ENCODE data around the gene KLF13. TPM values are rescaled to one million over a fixed set of nuclear protein-coding genes. Genes with fewer than 3 reads are reported as not detected.

The KLF13 gene
- total RNA-seq, 1 donor: 66.2 TPM

- DNase-seq (ENCODE audit: low read depth in 2 of 3, low spot score in 2 of 3): no peak
Observed at GRCh38 chr15:31314380-31314779, 12.3 kb upstream of the KLF13 start.

- no peak for DNase-seq (ENCODE audit: low read depth in 2 of 3, low spot score in 2 of 3)
Observed at GRCh38 chr15:31316135-31316795, 10.4 kb upstream of the KLF13 start.

GRCh38 chr15:31317017-31317416, 9.6 kb upstream of the KLF13 start:
- DNase-seq (ENCODE audit: low read depth in 2 of 3, low spot score in 2 of 3): no peak

GRCh38 chr15:31317421-31318327, 9.0 kb upstream of the KLF13 start:
- no peak for DNase-seq (ENCODE audit: low read depth in 2 of 3, low spot score in 2 of 3)

GRCh38 chr15:31318429-31318828, 8.2 kb upstream of the KLF13 start:
- no peak for DNase-seq (ENCODE audit: low read depth in 2 of 3, low spot score in 2 of 3)

GRCh38 chr15:31320022-31320421, 6.6 kb upstream of the KLF13 start:
- no peak for DNase-seq (ENCODE audit: low read depth in 2 of 3, low spot score in 2 of 3)

- DNase-seq (ENCODE audit: low read depth in 2 of 3, low spot score in 2 of 3): no peak
Observed at GRCh38 chr15:31321418-31321817, 5.2 kb upstream of the KLF13 start.

GRCh38 chr15:31322504-31322903, 4.1 kb upstream of the KLF13 start:
- no peak for DNase-seq (ENCODE audit: low read depth in 2 of 3, low spot score in 2 of 3)

- DNase-seq (ENCODE audit: low read depth in 2 of 3, low spot score in 2 of 3): no peak
Observed at GRCh38 chr15:31323627-31324026, 3.0 kb upstream of the KLF13 start.

- DNase-seq (ENCODE audit: low read depth in 2 of 3, low spot score in 2 of 3): no peak
Observed at GRCh38 chr15:31324186-31324585, 2.4 kb upstream of the KLF13 start.

GRCh38 chr15:31324806-31325594, 1.6 kb upstream of the KLF13 start:
- DNase-seq (ENCODE audit: low read depth in 2 of 3, low spot score in 2 of 3): no peak

- peak; percentile 46 to 92 (median 82) for DNase-seq (ENCODE audit: low read depth in 2 of 3, low spot score in 2 of 3)
Observed at GRCh38 chr15:31325595-31326155, 960 bp upstream of the KLF13 start.

- DNase-seq (ENCODE audit: low read depth in 2 of 3, low spot score in 2 of 3): no peak
Observed at GRCh38 chr15:31326875-31327668, 437 bp downstream of the KLF13 start.

GRCh38 chr15:31327669-31328427, 1.2 kb downstream of the KLF13 start:
- DNase-seq (ENCODE audit: low read depth in 2 of 3, low spot score in 2 of 3): peak; percentile 62 to 87 (median 84)

- peak; percentile 47 to 76 (median 67) for DNase-seq (ENCODE audit: low read depth in 2 of 3, low spot score in 2 of 3)
Observed at GRCh38 chr15:31328428-31328968, 1.9 kb downstream of the KLF13 start.

GRCh38 chr15:31328969-31329639, 2.5 kb downstream of the KLF13 start:
- no peak for DNase-seq (ENCODE audit: low read depth in 2 of 3, low spot score in 2 of 3)

GRCh38 chr15:31329640-31330010, 3.0 kb downstream of the KLF13 start:
- DNase-seq (ENCODE audit: low read depth in 2 of 3, low spot score in 2 of 3): no peak

GRCh38 chr15:31330111-31330785, 3.6 kb downstream of the KLF13 start:
- DNase-seq (ENCODE audit: low read depth in 2 of 3, low spot score in 2 of 3): no peak

Data from hematopoietic multipotent progenitor cell (in vitro differentiated cells).